SK-N-SH treated with all-trans-retinoic acid at 6 μM for 48 hours (cell line): ENCODE results near the gene ULK4.

Experiments
- ATAC-seq: fragments of 200-7000 bp; cut with Tn5 transposase; 3 replicates; pipeline ENCODE4 v1.9.1; 2020; ENCODE audit warnings: mild to moderate bottlenecking, moderate library complexity
- ARNTL ChIP-seq: fragments of 450-650 bp; formaldehyde crosslinking; IDR thresholded peaks from 2 replicates; pipeline ENCODE4 v1.5.0; 2020; ENCODE audit warnings: low read depth, mild to moderate bottlenecking, moderate library complexity, borderline replicate concordance
- CSDC2 ChIP-seq: fragments of 250-450 bp; sonication (Bioruptor Pico); IDR thresholded peaks from 2 replicates; pipeline ENCODE4 v1.5.0; 2020; ENCODE audit warnings: mild to moderate bottlenecking, moderate library complexity
- ESRRG ChIP-seq: fragments of 250-450 bp; sonication (Bioruptor Pico); IDR thresholded peaks from 2 replicates; pipeline ENCODE4 v1.6.1; 2021; ENCODE audit warnings: mild to moderate bottlenecking
- GLIS3 ChIP-seq: fragments of 250-450 bp; sonication (Bioruptor Pico); IDR thresholded peaks from 2 replicates; pipeline ENCODE4 v1.5.0; 2020; ENCODE audit warnings: mild to moderate bottlenecking, moderate library complexity
- ISL1 ChIP-seq: fragments of 250-450 bp; sonication (Bioruptor Pico); IDR thresholded peaks from 2 replicates; pipeline ENCODE4 v2.1.2; 2022; ENCODE audit warnings: mild to moderate bottlenecking, moderate library complexity
- OSR1 ChIP-seq: fragments of 250-450 bp; sonication (Bioruptor Pico); IDR thresholded peaks from 2 replicates; pipeline ENCODE4 v1.8.0; 2022; ENCODE audit warnings: moderate library complexity, mild to moderate bottlenecking, inconsistent platforms
- PPARA ChIP-seq: fragments of 250-450 bp; sonication (Bioruptor Pico); IDR thresholded peaks from 2 replicates; pipeline ENCODE4 v1.5.0; 2020; ENCODE audit warnings: mild to moderate bottlenecking, borderline replicate concordance
- RARB ChIP-seq: fragments of 250-450 bp; sonication (Bioruptor Pico); IDR thresholded peaks from 2 replicates; pipeline ENCODE4 v1.8.0; 2021; ENCODE audit warnings: mild to moderate bottlenecking, moderate library complexity
- SNAI2 ChIP-seq: fragments of 250-450 bp; sonication (Bioruptor Pico); IDR thresholded peaks from 2 replicates; pipeline ENCODE4 v1.5.0; 2020; ENCODE audit warnings: mild to moderate bottlenecking, moderate library complexity
- TCF4 ChIP-seq: fragments of 250-450 bp; sonication (Bioruptor Pico); IDR thresholded peaks from 2 replicates; pipeline ENCODE4 v1.8.0; 2021; ENCODE audit warnings: mild to moderate bottlenecking, moderate library complexity, borderline replicate concordance
- TOX ChIP-seq: fragments of 250-450 bp; sonication (Bioruptor Pico); IDR thresholded peaks from 2 replicates; pipeline ENCODE4 v1.8.0; 2021; ENCODE audit warnings: mild to moderate bottlenecking, moderate library complexity, borderline replicate concordance
- ZC3H10 ChIP-seq: fragments of 250-450 bp; sonication (Bioruptor Pico); IDR thresholded peaks from 2 replicates; pipeline ENCODE4 v1.5.1; 2021; ENCODE audit warnings: mild to moderate bottlenecking, moderate library complexity
- ZFP3 ChIP-seq: fragments of 250-450 bp; sonication (Bioruptor Pico); IDR thresholded peaks from 2 replicates; pipeline ENCODE4 v1.5.0; 2020; ENCODE audit warnings: mild to moderate bottlenecking, moderate library complexity
- ZFP30 ChIP-seq: fragments of 450-650 bp; formaldehyde crosslinking; IDR thresholded peaks from 2 replicates; pipeline ENCODE4 v1.5.0; 2022; ENCODE audit warnings: mild to moderate bottlenecking, moderate library complexity
- ZNF565 ChIP-seq: fragments of 450-650 bp; formaldehyde crosslinking; conservative IDR thresholded peaks from 2 replicates; pipeline ENCODE4 v1.5.0; 2020; ENCODE audit warnings: low read depth, mild to moderate bottlenecking, moderate library complexity
- ZNF70 ChIP-seq: fragments of 450-650 bp; formaldehyde crosslinking; IDR thresholded peaks from 2 replicates; pipeline ENCODE4 v1.5.0; 2020; ENCODE audit warnings: mild to moderate bottlenecking, moderate library complexity
- ZNF8 ChIP-seq: fragments of 450-650 bp; formaldehyde crosslinking; IDR thresholded peaks from 2 replicates; pipeline ENCODE4 v1.5.0; 2020; ENCODE audit warnings: mild to moderate bottlenecking, moderate library complexity
- TF ChIP-seq, protein P1 (sequence below): fragments of 250-450 bp; sonication (Bioruptor Pico); IDR thresholded peaks from 2 replicates; pipeline ENCODE4 v1.5.0; 2020; ENCODE audit warnings: mild to moderate bottlenecking, moderate library complexity
- TF ChIP-seq, protein P2 (sequence below): fragments of 250-450 bp; sonication (Bioruptor Pico); IDR thresholded peaks from 2 replicates; pipeline ENCODE4 v1.8.0; 2020; ENCODE audit warnings: mild to moderate bottlenecking, moderate library complexity, borderline replicate concordance
- TF ChIP-seq, protein P3 (sequence below): fragments of 250-450 bp; sonication (Bioruptor Pico); IDR thresholded peaks from 2 replicates; pipeline ENCODE4 v1.8.0; 2021; ENCODE audit warnings: low read depth, mild to moderate bottlenecking, moderate library complexity, borderline replicate concordance
- TF ChIP-seq, protein P4 (sequence below): fragments of 250-450 bp; sonication (Bioruptor Pico); IDR thresholded peaks from 2 replicates; pipeline ENCODE4 v1.5.1; 2020; ENCODE audit warnings: low read depth, mild to moderate bottlenecking, moderate library complexity

Gene ULK4

DNA sequence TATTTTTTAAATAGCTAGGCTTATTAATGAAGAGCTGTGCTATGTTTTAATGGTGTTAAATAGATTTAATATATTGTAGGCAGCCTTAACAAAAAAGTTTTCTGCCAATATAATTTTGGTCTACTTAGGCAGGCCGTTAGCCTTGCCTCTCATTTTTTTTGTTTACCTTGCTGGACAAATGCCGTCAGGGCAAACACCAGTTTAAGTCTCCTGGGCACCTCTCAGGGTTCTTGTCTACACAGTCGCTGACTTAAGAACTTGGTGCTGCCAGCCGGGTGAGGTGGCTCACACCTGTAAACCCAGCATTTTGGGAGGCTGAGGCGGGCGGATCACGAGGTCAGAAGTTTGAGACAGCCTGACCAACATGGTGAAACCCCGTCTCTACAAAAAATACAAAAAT lies 153.3 kb downstream of the ULK4 start (continued):
- no peak for TF ChIP-seq RARB
- TF ChIP-seq, protein P1, sequence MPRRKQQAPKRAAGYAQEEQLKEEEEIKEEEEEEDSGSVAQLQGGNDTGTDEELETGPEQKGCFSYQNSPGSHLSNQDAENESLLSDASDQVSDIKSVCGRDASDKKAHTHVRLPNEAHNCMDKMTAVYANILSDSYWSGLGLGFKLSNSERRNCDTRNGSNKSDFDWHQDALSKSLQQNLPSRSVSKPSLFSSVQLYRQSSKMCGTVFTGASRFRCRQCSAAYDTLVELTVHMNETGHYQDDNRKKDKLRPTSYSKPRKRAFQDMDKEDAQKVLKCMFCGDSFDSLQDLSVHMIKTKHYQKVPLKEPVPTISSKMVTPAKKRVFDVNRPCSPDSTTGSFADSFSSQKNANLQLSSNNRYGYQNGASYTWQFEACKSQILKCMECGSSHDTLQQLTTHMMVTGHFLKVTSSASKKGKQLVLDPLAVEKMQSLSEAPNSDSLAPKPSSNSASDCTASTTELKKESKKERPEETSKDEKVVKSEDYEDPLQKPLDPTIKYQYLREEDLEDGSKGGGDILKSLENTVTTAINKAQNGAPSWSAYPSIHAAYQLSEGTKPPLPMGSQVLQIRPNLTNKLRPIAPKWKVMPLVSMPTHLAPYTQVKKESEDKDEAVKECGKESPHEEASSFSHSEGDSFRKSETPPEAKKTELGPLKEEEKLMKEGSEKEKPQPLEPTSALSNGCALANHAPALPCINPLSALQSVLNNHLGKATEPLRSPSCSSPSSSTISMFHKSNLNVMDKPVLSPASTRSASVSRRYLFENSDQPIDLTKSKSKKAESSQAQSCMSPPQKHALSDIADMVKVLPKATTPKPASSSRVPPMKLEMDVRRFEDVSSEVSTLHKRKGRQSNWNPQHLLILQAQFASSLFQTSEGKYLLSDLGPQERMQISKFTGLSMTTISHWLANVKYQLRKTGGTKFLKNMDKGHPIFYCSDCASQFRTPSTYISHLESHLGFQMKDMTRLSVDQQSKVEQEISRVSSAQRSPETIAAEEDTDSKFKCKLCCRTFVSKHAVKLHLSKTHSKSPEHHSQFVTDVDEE: no peak

DNA sequence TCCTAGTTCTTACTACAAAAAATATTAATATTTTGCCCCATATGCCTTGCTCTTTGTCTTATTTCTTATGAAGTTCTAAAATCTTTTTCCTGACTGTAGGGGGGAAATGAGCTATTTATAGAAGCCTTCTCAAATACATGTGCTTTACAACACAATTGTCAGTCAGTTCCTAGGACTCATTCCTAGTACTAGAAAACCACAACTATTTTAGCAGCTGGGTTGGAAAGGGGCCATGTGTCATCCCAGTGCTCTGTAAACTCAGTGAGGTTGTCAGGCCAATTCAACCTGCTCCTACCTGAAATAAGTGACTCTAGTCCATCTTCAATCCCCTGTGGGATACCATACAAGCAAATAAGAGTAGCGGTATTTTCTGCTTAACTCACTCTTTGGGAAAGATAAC lies 153.8 kb downstream of the ULK4 start:
- ATAC-seq: peak; percentile 73
- no peak for TF ChIP-seq GLIS3 (CRISPR knock-in tag)
- TF ChIP-seq, protein P1: no peak
- TF ChIP-seq ZNF565 (CRISPR knock-in tag): no peak
- no peak for TF ChIP-seq SNAI2 (CRISPR knock-in tag)
- no peak for TF ChIP-seq ZNF8 (CRISPR knock-in tag)
- no peak for TF ChIP-seq ZFP3 (CRISPR knock-in tag)
- TF ChIP-seq TOX: no peak
- no peak for TF ChIP-seq ISL1
- no peak for TF ChIP-seq ARNTL (CRISPR knock-in tag)
- no peak for TF ChIP-seq OSR1 (CRISPR knock-in tag)
- TF ChIP-seq, protein P2, sequence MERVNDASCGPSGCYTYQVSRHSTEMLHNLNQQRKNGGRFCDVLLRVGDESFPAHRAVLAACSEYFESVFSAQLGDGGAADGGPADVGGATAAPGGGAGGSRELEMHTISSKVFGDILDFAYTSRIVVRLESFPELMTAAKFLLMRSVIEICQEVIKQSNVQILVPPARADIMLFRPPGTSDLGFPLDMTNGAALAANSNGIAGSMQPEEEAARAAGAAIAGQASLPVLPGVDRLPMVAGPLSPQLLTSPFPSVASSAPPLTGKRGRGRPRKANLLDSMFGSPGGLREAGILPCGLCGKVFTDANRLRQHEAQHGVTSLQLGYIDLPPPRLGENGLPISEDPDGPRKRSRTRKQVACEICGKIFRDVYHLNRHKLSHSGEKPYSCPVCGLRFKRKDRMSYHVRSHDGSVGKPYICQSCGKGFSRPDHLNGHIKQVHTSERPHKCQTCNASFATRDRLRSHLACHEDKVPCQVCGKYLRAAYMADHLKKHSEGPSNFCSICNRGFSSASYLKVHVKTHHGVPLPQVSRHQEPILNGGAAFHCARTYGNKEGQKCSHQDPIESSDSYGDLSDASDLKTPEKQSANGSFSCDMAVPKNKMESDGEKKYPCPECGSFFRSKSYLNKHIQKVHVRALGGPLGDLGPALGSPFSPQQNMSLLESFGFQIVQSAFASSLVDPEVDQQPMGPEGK (CRISPR knock-in tag): no peak
- no peak for TF ChIP-seq CSDC2 (CRISPR knock-in tag)
- no peak for TF ChIP-seq ZC3H10 (CRISPR knock-in tag)
- no peak for TF ChIP-seq ESRRG
- no peak for TF ChIP-seq RARB
- no peak for TF ChIP-seq PPARA (CRISPR knock-in tag)
- TF ChIP-seq, protein P3, sequence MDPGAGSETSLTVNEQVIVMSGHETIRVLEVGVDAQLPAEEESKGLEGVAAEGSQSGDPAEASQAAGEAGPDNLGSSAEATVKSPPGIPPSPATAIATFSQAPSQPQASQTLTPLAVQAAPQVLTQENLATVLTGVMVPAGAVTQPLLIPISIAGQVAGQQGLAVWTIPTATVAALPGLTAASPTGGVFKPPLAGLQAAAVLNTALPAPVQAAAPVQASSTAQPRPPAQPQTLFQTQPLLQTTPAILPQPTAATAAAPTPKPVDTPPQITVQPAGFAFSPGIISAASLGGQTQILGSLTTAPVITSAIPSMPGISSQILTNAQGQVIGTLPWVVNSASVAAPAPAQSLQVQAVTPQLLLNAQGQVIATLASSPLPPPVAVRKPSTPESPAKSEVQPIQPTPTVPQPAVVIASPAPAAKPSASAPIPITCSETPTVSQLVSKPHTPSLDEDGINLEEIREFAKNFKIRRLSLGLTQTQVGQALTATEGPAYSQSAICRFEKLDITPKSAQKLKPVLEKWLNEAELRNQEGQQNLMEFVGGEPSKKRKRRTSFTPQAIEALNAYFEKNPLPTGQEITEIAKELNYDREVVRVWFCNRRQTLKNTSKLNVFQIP (CRISPR knock-in tag): no peak
- TF ChIP-seq TCF4: no peak
- TF ChIP-seq, all 23 proteins: peak for 0

DNA sequence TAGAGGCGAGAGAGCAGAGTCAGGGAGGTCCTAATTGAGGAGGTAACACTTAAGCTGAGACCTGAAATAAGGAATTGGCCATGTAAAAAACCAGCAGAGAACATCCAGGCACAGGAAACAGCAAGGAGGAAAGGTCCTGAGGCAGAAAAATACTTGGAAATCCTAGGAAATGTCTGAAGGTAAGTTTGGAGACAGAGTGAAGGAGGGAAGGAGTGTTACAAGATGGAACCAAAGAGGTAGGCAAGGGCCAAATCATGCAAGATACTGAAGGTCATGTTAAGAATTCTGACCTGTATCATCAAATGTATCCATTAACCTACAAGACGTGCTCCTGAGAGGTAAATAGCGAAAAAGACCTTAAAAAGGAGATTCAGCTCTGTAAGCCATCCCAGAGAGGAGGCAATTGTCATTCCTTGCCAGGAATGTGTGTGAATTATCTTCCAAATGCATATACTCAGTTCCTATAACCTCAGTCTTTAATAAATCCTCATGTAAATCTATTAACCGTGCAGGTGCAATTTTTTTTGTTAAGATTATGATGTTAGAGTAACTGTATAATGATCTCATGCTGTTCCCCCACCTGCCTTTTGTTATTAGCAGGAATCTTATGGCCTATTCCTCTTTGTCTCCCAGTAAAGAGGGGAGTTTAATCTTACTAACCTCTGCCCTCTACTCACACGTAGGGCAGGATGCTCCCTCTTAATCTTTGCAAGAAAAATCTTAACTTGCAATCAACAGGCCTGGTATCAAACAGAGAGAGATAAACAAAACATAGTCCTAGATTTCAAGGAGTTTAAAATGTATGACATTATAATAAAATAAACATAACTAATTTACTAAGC lies 166.9 kb downstream of the ULK4 start:
- ATAC-seq: no peak
- TF ChIP-seq CSDC2 (CRISPR knock-in tag) (no peak), RARB (no peak), ARNTL (CRISPR knock-in tag) (no peak), ZFP30 (CRISPR knock-in tag) (no peak), ZNF70 (CRISPR knock-in tag) (no peak), TCF4 (no peak), OSR1 (CRISPR knock-in tag) (no peak), SNAI2 (CRISPR knock-in tag) (no peak), PPARA (CRISPR knock-in tag) (no peak), ZFP3 (CRISPR knock-in tag) (no peak), GLIS3 (CRISPR knock-in tag) (no peak), ZNF8 (CRISPR knock-in tag) (no peak), ESRRG (no peak)
- TF ChIP-seq, protein P2 (CRISPR knock-in tag): no peak
- TF ChIP-seq, protein P4, sequence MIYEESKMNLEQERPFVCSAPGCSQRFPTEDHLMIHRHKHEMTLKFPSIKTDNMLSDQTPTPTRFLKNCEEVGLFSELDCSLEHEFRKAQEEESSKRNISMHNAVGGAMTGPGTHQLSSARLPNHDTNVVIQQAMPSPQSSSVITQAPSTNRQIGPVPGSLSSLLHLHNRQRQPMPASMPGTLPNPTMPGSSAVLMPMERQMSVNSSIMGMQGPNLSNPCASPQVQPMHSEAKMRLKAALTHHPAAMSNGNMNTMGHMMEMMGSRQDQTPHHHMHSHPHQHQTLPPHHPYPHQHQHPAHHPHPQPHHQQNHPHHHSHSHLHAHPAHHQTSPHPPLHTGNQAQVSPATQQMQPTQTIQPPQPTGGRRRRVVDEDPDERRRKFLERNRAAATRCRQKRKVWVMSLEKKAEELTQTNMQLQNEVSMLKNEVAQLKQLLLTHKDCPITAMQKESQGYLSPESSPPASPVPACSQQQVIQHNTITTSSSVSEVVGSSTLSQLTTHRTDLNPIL (CRISPR knock-in tag): no peak
- TF ChIP-seq, protein P1: no peak
